ENCODE data around the gene EPS8L2.
A peak's percentile ranks its signal among the peaks of the same experiment; 100 is the strongest.
"Not testable (repeated sequence)": the region's sequence is repeated elsewhere in the genome, so short reads cannot be mapped to it uniquely, and the experiment has no call there.

Gene EPS8L2

DNA sequence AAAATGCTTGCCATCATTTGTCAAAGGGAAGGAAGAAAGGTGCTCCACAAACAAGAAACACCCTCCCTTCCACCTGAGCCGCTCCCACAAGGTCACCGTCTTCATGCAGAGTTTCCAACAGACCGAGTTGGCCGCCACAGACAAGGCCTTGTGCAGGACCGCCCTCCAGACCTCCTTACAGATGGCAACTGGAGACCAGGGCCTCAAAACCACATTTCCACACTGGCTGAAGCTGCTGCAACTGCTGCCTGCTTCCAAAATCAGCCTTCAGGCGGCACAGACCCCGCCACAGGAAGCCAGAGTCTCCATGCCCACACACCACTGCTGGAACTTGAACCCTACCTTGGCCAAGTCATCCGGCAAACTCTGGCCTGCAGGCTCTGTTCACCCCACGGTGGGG is 17.4 kb upstream of the EPS8L2 start:
- DNase-seq (ENCODE audit: low read depth), result no peak
- TF ChIP-seq, protein P1, sequence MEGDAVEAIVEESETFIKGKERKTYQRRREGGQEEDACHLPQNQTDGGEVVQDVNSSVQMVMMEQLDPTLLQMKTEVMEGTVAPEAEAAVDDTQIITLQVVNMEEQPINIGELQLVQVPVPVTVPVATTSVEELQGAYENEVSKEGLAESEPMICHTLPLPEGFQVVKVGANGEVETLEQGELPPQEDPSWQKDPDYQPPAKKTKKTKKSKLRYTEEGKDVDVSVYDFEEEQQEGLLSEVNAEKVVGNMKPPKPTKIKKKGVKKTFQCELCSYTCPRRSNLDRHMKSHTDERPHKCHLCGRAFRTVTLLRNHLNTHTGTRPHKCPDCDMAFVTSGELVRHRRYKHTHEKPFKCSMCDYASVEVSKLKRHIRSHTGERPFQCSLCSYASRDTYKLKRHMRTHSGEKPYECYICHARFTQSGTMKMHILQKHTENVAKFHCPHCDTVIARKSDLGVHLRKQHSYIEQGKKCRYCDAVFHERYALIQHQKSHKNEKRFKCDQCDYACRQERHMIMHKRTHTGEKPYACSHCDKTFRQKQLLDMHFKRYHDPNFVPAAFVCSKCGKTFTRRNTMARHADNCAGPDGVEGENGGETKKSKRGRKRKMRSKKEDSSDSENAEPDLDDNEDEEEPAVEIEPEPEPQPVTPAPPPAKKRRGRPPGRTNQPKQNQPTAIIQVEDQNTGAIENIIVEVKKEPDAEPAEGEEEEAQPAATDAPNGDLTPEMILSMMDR (IDR thresholded peaks at IDR 0.05; ENCODE audit: insufficient read depth, low read depth, low read length, missing control alignments), result no peak
- no peak overlapping the region for H3K4me3 ChIP-seq (ENCODE audit: low read length)

DNA sequence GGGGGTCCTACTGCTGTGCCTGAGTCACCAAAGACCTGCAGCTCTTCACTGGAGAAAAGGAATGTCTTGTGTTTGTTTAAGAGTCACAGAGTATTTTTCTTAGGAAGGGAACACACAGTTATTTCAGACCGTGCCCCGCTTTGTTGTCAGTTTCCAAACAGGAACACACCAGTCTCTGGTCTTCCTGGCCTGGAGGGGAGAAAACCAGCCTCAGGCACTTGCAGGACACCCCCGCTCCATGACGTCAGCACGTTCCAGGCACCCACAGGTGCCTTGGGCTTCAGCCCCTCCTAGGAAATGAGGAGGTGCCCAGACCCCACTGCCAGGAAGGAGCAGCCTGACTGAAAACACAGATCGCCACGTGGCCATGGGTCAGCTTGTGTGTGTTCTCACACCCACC is 16.4 kb upstream of the EPS8L2 start:
- no peak overlapping the region for H3K4me3 ChIP-seq (ENCODE audit: low read length)
- TF ChIP-seq, protein P1 (IDR thresholded peaks at IDR 0.05; ENCODE audit: insufficient read depth, low read depth, low read length, missing control alignments), result no peak
- DNase-seq (ENCODE audit: low read depth), result peak; percentile 30

DNA sequence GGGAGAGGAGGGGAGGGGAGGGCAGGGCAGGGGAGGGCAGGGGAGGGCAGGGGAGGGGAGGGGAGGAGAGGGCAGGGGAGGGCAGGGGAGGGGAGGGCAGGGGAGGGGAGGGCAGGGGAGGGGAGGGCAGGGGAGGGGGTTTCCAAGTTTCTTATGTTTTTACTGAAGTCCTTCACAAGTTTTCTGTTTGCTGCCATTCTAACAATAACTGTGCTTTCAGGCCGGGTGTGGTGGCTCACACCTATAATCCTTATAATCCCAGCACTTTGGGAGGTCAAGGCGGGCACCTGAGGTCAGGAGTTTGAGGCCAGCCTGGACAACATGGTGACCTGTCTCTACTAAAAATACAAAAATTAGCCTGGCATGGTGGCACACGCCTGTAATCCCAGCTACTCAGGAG is 15.8 kb upstream of the EPS8L2 start:
- DNase-seq (ENCODE audit: low read depth); H3K4me3 ChIP-seq (ENCODE audit: low read length): not testable (repeated sequence)

DNA sequence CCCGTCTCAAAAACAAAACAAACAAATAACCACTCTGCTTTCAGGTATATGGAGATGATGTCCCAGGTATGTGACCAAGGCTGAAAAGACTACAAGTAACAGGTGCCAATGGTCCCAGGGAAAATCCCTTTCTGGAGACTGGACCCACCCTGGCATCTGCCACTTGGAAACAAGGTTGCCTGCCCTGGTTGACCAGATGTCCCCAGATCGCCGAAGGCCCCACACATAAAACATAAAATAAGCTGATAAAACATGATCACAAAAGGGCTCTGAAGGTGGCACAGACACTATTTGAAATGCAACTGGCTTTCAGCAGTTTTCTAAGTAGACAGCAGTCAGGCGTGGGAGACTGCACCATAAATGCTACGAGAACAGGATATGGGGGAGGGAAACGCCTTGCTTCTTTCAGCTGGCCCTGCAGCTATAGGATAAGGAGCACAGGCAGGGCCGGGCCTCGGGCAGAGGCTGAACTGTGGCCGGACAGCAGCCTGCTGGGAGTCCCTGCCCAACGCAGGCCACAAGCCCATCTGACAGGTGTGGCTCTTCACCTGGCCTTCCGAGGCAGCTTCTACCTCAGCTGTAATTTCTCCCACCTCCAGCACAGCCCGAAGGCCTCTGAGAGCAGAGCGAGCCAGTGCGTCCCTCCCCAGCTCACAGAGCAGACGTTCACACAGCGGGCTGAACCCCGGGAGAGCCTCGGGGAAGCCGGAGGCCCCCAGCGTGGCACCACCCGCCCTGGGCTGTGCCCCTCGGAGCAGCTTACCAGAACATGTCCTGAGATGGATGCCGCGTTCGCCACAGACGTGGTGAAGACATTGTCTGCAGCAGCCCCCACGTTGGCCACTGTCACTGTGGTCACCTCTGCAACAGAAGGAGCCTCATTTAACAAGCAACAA is 15.0 kb upstream of the EPS8L2 start:
- TF ChIP-seq, protein P1 (IDR thresholded peaks at IDR 0.05; ENCODE audit: insufficient read depth, low read depth, low read length, missing control alignments), result no peak
- DNase-seq (ENCODE audit: low read depth), result no peak
- H3K4me3 ChIP-seq (ENCODE audit: low read length), result no peak overlapping the region

DNA sequence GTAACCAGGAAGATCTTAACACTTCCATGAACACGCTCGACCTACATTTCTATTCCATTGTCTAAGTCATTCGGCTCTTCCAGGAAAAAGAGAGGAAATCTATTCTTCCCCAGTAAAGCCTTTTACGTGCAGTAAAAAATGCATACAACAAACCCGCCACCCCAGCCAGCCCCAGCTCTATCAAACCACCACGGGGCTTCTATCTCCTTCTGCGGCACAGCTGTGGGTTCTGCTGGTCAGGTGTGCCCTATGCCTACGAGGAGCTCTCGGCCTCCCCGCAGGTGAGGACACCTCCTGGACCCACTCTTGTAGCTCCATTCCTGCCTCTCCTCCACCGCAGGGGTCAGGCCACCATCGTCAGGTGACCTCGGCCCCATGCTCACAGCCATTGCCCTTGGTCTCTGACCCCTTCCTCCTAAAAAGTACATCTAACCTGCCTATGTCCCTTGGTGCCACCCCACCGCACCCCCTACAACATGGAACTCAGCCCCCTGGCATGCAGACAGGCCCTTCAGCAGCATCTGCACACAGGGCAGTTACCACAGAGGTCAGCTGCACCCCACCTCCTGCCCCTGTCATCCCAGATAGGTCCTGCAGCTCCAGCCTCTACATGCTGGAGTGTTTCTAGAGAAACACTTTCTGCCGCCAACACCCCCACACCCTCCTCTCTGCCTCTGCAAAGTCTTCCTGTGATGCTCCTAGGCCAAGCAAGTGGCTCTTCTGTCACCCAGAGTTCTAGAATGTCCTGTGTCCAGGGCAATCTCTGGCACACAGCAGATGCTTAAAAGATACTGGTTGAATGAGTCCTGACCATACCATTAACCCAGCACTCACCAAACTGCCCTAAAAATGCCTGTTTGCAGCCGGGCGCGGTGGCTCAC is 14.1 kb upstream of the EPS8L2 start:
- no peak for DNase-seq (ENCODE audit: low read depth)
- no peak overlapping the region for H3K4me3 ChIP-seq (ENCODE audit: low read length)
- TF ChIP-seq, protein P1 (IDR thresholded peaks at IDR 0.05; ENCODE audit: insufficient read depth, low read depth, low read length, missing control alignments), result no peak

DNA sequence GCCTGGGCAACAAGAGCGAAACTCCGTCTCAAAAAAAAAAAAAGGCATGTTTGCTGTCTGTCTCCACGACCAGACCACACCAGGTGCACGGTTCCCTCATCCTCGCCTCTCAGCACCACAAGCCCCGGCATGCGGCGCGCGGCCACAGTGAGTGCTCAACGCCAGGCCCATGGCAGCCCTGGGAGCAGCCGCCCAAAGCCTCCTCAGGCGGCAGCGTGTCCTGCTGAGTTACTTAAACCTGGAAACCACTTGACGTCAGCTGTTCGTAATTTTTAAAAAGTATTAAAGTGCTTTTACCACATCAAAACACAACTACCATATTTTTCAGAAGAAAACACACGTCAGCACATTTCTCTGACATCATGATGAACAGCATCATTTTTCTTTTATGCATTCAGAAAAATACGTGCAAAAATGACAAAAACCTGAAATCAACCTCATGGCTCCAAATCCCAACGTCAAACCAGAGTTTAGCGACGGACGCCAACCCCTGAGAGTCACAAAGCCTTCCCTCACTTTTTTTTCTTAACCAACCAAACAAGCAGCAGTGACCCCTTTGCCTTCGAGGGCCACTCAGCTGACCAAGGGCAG is 13.1 kb upstream of the EPS8L2 start:
- DNase-seq (ENCODE audit: low read depth), result peak; percentile 94

More for the DNA sequence above, 13.1 kb upstream of the EPS8L2 start:
- peak overlapping the region; percentile 64 for H3K4me3 ChIP-seq (ENCODE audit: low read length)
- TF ChIP-seq, protein P1 (IDR thresholded peaks at IDR 0.05; ENCODE audit: insufficient read depth, low read depth, low read length, missing control alignments), result peak; percentile 7

All from epithelial cell of esophagus (primary cell).